Heart left ventricle (tissue), 16 donors: Measurements from ENCODE around the gene PDZD11. TPM values are rescaled to one million over a fixed set of nuclear protein-coding genes. Genes with fewer than 3 reads are reported as not detected.

ENCODE experiments used
- ATAC-seq, 4 donors: fragments of 200-7000 bp; cut with Tn5 transposase; one replicate each; pipeline ENCODE4 v1.9.1; 2020 to 2022; ENCODE audit warnings: moderate library complexity in 4 of 4, mild to moderate bottlenecking in 3 of 4, moderate number of reproducible peaks in 1 of 4
- DNase-seq, 5 donors: peaks; one replicate each; pipeline ENCODE4 v3.0.0-alpha.2; 2020
- H3K27ac ChIP-seq, 12 donors: fragments of 200-600 bp; sonication (generic) in 4 of 12; one replicate each; pipeline versions ENCODE4 v1.5.0 to v1.8.0; 2016 to 2022; ENCODE audit warnings: mild to moderate bottlenecking in 2 of 12
- H3K27me3 ChIP-seq, 9 donors: fragments of 200-600 bp; sonication (generic) in 2 of 9; one replicate each; pipeline versions ENCODE4 v1.5.1 to v1.8.0; 2016 to 2022; ENCODE audit warnings: mild to moderate bottlenecking in 3 of 9
- H3K36me3 ChIP-seq, 9 donors: fragments of 200-600 bp; sonication (generic) in 2 of 9; one replicate each; pipeline versions ENCODE4 v1.5.0 to v1.8.0; 2018 to 2022; ENCODE audit warnings: mild to moderate bottlenecking in 2 of 9
- H3K4me1 ChIP-seq, 12 donors: fragments of 200-600 bp; sonication (generic) in 4 of 12; one replicate each; pipeline versions ENCODE4 v1.5.0 to v1.8.0; 2016 to 2022; ENCODE audit warnings: mild to moderate bottlenecking in 3 of 12
- H3K4me3 ChIP-seq, 12 donors: fragments of 200-600 bp; sonication (generic) in 4 of 12; one replicate each; pipeline versions ENCODE4 v1.5.0 to v1.8.0; 2017 to 2022; ENCODE audit warnings: mild to moderate bottlenecking in 9 of 12, moderate library complexity in 4 of 12
- H3K9me3 ChIP-seq, 12 donors: fragments of 200-600 bp; sonication (generic) in 4 of 12; one replicate each; pipeline versions ENCODE4 v1.5.0 to v1.8.0; 2016 to 2022; ENCODE audit warnings: mild to moderate bottlenecking in 1 of 12
- CTCF ChIP-seq, 12 donors: fragments of 200-600 bp; sonication (generic) in 4 of 12; IDR thresholded peaks; one replicate each; pipeline versions ENCODE4 v1.5.0 to v1.8.0; 2018 to 2022; ENCODE audit warnings: antibody characterized with exemption in 12 of 12, mild to moderate bottlenecking in 5 of 12
- POLR2A ChIP-seq, 2 donors: fragments of 450-650 bp; IDR thresholded peaks; one replicate each; pipeline ENCODE4 v1.6.1; 2017; ENCODE audit warnings: antibody characterized with exemption in 2 of 2, mild to moderate bottlenecking in 2 of 2, moderate library complexity in 2 of 2
- WGBS, 4 donors: extraction: QIAGEN DNeasy Blood & Tissue Kit in 2 of 4; methylation state at CpG; one replicate each; pipeline versions ENCODE4 v1.1.5 to v1.1.7; 2013 to 2018; 5-methylcytosine and 5-hydroxymethylcytosine counted together
- intact Hi-C, 10 donors: fragments of 100-400 bp; cut with DNase I; formaldehyde crosslinking; loops; one replicate each; pipeline versions ENCODE4 v1.11.1 to v1.14.2; 2022
- long read RNA-seq, 3 donors: library from polyadenylated mRNA; unstranded; transcript quantifications; one replicate each; pipeline ENCODE4 v2.0.0, GENCODE V29; 2020 to 2021
- polyA plus RNA-seq, 2 donors: library from polyadenylated mRNA; stranded (reverse); fragments of 200-250 nt; gene quantifications; one replicate each; pipeline ENCODE4 v1.2.3, GENCODE V29; 2013
- total RNA-seq, 9 donors: library from RNA; depleted of rRNA in 2 of 9; stranded (reverse); fragments of >200 nt in 2 of 9; fragmentation: NEBNext Ultra II Directional in 3 of 9; extraction: Animal tissue kit (Norgen Biotek cat#: 25700) in 3 of 9; gene quantifications; one replicate each; pipeline versions ENCODE4 v1.1.0 to v1.2.4, GENCODE V29; 2016 to 2023
- donor health status: ischemic (EF 13 %, LVEDD 7.1; RV severe dilation, severe dysfunction).
- donor health status: healthy with polysubstance abuse.
- donor health status: DM: no; HTN: yes; CAD: no.
- donor health status: DM: no; HTN: no; CAD: no.
- donor health status: ischemic (EF 25% LVEDD 6.9; RV normal size, moderate dysfunction).
- donor health status: ischemic (EF 25% LVEDD 5.7; RV mildly dilated, moderate dysfunction).
- donor health status: healthy.
- donor health status: DM: yes; HTN: yes; CAD: no.
- donor health status: ischemic (EF 35%, LVEDD 5.7; RV mildly dilated, moderate dysfunction).
- donor health status: nonischemic (EF 11% LVEDD 7.7; RV severe dilation, severe dysfunction).
- donor health status: DM: yes; HTN: yes; CAD: no.
- donor health status: PGD.
- donor health status: ischemic (EF 29% LVEDD 5.4; RV normal size, mild dysfunction).
- donor health status: nonischemic (EF 23%, LVEDD 6.1; RV moderate dilation, normal function).

PDZD11 gene
- total RNA-seq = 10 to 100 TPM; 27.1 to 51.4 (median 36.7) TPM
- polyA plus RNA-seq = 10 to 100 TPM; 39.1 to 57.3 TPM
- long read RNA-seq, donor 1, transcript PDZD11-201 (7 exons, 1,043 nt) = major isoform, 25 of 28 reads
- long read RNA-seq, donor 1, partial matches to known transcripts = 1 of 28 reads
- long read RNA-seq, donor 1, other reads (novel, unspliced or antisense) = 1 of 28 reads
- long read RNA-seq, donor 2, transcript PDZD11-201 (7 exons, 1,043 nt) = major isoform, 36 of 44 reads
- long read RNA-seq, donor 2, partial matches to known transcripts = 3 of 44 reads
- long read RNA-seq, donor 2, other reads (novel, unspliced or antisense) = 2 of 44 reads
- long read RNA-seq, donor 3, transcript PDZD11-201 (7 exons, 1,043 nt) = major isoform, 19 of 23 reads
- long read RNA-seq, donor 3, partial matches to known transcripts = 1 of 23 reads
- long read RNA-seq, donor 3, other reads (novel, unspliced or antisense) = 0 of 23 reads

DNA sequence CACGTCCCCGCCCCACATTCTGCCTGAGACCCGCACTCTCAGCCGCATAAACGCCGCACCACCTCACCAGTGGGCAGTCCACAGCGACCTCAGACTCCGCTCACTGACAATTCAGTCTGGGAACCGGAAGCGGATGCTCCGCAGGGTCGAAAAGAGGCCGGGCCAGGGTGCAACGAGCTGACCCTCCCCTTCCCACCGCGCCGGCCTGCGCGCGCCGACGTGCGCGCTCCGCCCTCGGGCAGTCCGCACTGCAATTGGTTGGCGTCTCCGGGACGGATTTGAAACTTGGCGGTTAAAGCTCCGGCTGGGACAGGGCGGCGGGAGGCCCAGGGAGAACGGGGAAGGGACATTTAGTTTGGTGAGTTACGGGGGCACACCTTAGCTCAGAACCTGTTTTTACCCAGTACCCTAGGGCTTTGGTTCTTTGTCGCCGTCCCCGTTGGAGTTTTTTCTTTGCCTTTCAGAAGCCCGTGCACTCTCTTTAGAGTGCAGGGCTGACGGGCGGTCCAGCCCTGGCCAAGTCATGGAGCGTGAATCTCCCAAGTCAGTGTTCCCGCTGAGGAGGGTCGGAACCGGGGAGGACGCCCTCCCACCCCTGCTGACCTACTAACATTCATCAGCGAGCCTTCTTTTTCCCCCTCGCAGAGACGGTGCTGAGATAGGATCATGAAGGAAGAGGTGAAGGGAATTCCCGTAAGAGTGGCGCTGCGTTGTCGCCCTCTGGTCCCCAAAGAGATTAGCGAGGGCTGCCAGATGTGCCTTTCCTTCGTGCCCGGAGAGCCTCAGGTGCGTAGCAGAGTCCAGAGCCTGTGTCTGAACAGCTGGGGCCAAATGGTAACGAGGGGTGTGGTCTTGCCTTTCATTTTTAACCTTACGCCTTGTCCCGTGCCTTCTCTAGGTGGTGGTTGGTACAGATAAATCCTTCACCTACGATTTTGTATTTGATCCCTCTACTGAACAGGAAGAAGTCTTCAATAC is at the start of gene PDZD11, which contains the start of gene KIF4A:
PDZD11 (minus strand) TSS at position 135 of the 978 bp plus-strand sequence. CDS start 586 bp downstream, outside the sequence.
KIF4A (plus strand) TSS at position 312 of the 978 bp plus-strand sequence; CDS start at position 667, 355 bp downstream.
- Histone ChIP-seq H3K4me3 (peak within 1 kb of the TSS; percentile 29 to 86 (median 59)), H3K36me3 (peaks cover 0 to 26% (median 7%) of the 10 kb centered on the region in 9 donors), H3K4me1 (peaks cover 0 to 18% (median 6%) of the 10 kb centered on the region in 12 donors), H3K27ac (peak within 1 kb of the TSS in 11 of 12 donors; percentile 48 to 83 (median 69)), H3K27me3 (peaks cover 0 to 6% (median 0%) of the 10 kb centered on the region in 9 donors), H3K9me3 (no peaks in the 10 kb centered on the region)
- peak; percentile 97 to 100 (median 100) for ATAC-seq
- TF ChIP-seq CTCF (IDR thresholded peaks at IDR 0.05) (no peak), POLR2A (IDR thresholded peaks at IDR 0.05) (peak in 1 of 2 donors; percentile 34)
- peak; percentile 82 to 90 (median 84) for DNase-seq
- intact Hi-C loops = loop anchor here in 4 of 10 donors (5.0 to 10.0 kb wide), 4 partner anchors 135 to 155 kb away; partner anchors contain the start of genes GDPD2 (in 1 of the 4) and IGBP1 (in 1 of the 4)
- 0 to 36% (median 14%) methylated on average over 39 to 62 of the region's 62 CpGs for WGBS, 4 donors

GRCh38 chrX:70338290-70338689 is 48.6 kb upstream of the PDZD11 start:
- ATAC-seq (no peak), DNase-seq (no peak)
- Histone ChIP-seq H3K36me3 (no peaks in the 10 kb centered on the region), H3K27ac (no peak overlapping the region), H3K4me1 (no peaks in the 10 kb centered on the region), H3K27me3 (peaks cover 0 to 8% (median 0%) of the 10 kb centered on the region in 9 donors), H3K4me3 (no peak overlapping the region), H3K9me3 (no peaks in the 10 kb centered on the region)
- intact Hi-C loops = no loop called here
- WGBS, 4 donors = 79 to 94% (median 87%) methylated on average over 4 of the region's 4 CpGs
- TF ChIP-seq POLR2A (IDR thresholded peaks at IDR 0.05) (no peak), CTCF (IDR thresholded peaks at IDR 0.05) (no peak)

DNA sequence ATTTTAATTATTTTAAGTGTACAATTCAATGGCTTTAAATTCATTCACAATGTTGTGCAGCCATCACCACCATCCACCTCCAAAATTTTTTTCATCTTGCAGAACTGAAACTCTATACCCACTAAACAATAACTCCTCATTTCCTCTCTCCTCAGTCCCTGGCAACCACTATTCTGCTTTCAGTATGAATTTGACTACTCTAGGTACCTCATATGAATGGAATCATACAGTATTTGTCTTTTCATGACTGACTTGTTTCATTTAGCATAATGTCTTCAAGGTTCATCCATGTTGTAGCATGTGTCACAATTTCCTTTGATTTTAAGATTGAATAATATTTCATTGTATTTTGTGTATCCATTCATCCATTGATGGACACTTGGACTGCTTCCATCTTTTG is 47.0 kb upstream of the PDZD11 start:
- Histone ChIP-seq H3K4me1 (no peaks in the 10 kb centered on the region), H3K27me3 (peaks cover 0 to 6% (median 0%) of the 10 kb centered on the region in 9 donors), H3K36me3 (no peaks in the 10 kb centered on the region), H3K9me3 (no peaks in the 10 kb centered on the region), H3K27ac (no peak overlapping the region), H3K4me3 (no peak overlapping the region)
- DNase-seq (no peak), ATAC-seq (no peak)
- TF ChIP-seq CTCF (IDR thresholded peaks at IDR 0.05) (no peak), POLR2A (IDR thresholded peaks at IDR 0.05) (no peak)
- intact Hi-C loops = no loop called here
